Stimulated activated CD4-positive, alpha-beta T cell treated with anti-CD3 and anti-CD28 coated beads, Interleukin-12 subunit alpha, Interleukin-12 subunit beta, amount 100 ng/mL, for 24 hours (primary cell): ENCODE measurements around the gene SLX1A.
"Not testable (repeated sequence)": the region's sequence is repeated elsewhere in the genome, so short reads cannot be mapped to it uniquely, and the experiment has no call there.

Source experiments
- DNase-seq, 2 experiments: peaks; one replicate each; pipeline ENCODE4 v3.0.0-alpha.2; 2020; ENCODE audit warnings: low read depth in 2 of 2

The SLX1A gene

DNA sequence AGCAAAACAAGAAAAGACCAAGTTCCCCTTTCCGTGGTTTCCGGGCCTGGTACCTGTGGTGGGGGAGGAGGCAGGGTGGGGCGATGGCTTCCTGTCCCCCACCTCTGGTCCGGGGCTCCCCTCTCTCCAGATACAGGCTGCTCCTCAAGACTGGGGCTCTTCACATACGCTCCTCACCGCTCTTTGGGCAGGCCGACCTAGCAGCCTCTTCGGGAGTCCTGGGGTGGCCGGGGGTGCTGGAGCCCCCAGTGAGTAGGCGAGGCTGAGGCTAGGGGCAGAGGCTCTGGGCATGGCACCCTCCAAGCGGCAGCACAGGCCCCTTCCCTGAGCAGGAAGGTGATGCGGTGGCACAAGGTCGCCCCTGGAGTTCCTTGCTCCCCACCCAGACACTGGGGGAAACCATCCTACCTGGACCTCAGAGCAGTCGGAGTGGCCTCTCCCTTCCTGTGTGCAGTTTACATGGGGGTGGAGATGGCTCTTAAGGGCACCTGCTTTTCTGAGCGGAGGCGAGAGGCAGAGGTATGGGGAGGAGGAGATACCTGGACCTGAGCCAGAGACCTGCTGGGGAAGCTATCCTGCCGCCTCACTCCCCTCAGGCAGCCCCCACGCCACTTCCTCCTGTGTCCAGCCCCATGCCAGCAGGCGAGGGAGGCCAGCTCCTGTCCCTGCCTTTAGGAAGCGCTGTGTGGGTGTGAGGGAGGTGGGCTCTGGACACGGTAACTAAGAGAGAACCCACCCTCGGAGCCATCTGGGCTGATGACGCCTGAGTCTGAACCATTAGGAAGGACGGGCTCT is 9.4 kb upstream of the SLX1A start:
- peak; percentile 43 to 61 for DNase-seq

- DNase-seq: peak in 1 of 2 experiments; percentile 32
Measured at GRCh38 chr16:30184891-30185682, 8.6 kb upstream of the SLX1A start.

- DNase-seq: peak; percentile 63 to 73
Measured at GRCh38 chr16:30185683-30186421, 7.8 kb upstream of the SLX1A start.

DNA sequence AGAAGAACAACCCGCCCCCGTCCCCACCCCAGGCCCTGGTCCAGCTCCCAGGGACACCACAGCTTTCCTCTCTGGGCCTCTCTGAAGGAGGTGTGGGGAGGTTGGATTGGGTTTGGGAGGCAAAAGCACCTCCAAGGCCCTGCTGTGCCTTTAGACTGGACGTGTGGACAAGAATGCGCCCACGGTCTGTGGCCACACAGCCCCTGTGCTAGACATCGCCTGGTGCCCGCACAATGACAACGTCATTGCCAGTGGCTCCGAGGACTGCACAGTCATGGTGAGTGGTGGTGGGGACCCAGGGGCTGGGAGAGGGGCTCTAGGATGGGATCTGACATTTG is 7.3 kb upstream of the SLX1A start:
- DNase-seq: no peak

GRCh38 chr16:30186782-30187555 is 6.7 kb upstream of the SLX1A start:
- peak; percentile 73 to 88 for DNase-seq

- DNase-seq: no peak
Measured at GRCh38 chr16:30187556-30187865, 6.2 kb upstream of the SLX1A start.

- no peak for DNase-seq
Measured at GRCh38 chr16:30187971-30188561, 5.6 kb upstream of the SLX1A start.

GRCh38 chr16:30191158-30191557 is 2.5 kb upstream of the SLX1A start:
- not testable (repeated sequence) for DNase-seq

DNA sequence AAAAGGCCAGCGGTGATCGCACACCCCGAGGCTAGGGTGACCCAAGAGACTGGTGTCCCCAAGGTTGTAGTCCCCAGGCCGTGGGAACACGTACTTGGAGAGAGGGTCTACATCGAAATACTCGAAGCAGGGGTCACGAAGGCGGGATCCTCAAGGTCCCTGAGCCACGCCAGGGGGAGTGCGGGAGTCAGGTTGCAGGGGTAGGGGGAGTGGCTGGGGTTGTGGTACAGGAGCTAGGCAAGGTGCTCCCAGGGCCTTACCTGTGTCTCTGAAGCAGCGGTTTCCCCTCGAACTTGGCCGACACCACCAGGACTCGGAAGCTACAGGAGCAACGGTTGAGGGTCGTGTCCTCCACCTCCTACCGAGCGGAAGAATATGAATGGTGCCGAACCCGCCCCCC is 577 bp upstream of the SLX1A start:
- DNase-seq: not testable (repeated sequence)

GRCh38 chr16:30194172-30194925 is 674 bp downstream of the SLX1A start:
- DNase-seq: not testable (repeated sequence)

DNA sequence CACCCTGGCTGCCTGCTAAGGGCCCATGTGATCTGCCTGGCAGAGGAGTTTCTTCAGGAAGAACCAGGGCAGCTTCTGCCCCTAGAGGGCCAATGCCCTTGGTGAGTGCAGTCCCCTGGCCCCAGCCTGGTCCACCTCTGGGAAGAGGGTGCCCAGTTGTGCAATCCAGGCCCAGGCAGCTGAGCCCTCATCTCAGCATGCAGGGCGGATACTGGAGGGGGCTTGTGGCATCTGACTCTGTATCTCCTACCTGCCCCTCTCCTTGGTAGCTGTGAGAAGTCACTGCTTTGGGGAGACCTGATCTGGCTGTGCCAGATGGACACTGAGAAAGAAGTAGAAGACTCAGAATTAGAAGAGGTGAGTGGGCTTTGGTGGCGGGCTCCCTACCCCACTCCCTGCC is 3.3 kb downstream of the SLX1A start:
- not testable (repeated sequence) for DNase-seq

DNA sequence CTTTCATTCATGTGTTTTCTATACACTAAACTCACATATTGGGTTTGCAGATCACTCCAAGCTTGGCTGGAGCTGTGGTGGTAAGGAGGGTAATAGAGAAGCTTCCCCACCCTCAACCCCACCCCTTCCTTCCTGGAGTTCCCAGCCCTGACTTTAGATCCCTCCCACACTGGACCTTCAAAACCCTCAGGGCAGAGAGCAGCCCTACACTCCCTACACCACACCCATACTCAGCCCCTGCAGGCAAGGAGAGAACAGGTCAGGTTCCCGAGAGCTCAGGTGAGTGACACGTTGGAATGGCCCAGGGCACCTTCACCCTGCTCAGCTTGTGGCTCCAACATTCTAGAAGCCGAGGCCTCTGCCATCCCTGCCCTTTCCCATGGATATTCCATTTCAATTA is 5.4 kb downstream of the SLX1A start, which contains the start of gene SULT1A3:
SULT1A3 (plus strand) TSS at position 207 of the 400 bp plus-strand sequence. CDS start 1,474 bp downstream, outside the sequence.
- DNase-seq: not testable (repeated sequence)

DNA sequence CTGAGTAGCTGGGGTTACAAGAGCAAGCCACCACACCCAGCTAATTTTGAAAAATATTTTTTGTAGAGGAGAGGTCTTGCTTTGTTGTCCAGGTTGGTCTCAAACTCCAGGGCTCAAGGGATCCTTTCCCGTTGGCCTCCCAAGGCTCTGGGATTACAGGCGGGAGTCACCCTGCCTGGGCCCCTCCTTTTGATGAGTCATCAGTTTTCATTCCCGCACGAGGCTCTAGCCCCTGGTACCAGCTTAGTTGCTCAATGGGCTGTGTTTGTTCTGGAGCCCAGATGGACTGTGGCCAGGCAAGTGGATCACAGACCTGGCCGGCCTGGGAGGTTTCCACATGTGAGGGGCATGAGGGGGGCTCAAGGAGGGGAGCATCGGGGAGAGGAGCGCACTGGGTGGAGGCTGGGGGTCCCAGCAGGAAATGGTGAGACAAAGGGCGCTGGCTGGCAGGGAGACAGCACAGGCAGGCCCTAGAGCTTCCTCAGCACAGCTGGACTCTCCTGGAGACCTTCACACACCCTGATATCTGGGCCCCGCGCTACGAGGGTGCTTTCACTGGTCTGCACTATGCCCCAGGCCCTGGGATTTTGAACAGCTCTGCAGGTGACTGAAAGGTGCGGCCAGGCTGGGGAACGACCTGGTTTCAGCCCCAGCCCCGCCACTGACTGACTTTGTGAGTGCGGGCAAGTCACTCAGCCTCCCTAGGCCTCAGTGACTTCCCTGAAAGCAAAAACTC is 6.1 kb downstream of the SLX1A start:
- not testable (repeated sequence) for DNase-seq

- DNase-seq: peak in 1 of 2 experiments; percentile 0
Measured at GRCh38 chr16:30205541-30206236, 12.0 kb downstream of the SLX1A start.

DNA sequence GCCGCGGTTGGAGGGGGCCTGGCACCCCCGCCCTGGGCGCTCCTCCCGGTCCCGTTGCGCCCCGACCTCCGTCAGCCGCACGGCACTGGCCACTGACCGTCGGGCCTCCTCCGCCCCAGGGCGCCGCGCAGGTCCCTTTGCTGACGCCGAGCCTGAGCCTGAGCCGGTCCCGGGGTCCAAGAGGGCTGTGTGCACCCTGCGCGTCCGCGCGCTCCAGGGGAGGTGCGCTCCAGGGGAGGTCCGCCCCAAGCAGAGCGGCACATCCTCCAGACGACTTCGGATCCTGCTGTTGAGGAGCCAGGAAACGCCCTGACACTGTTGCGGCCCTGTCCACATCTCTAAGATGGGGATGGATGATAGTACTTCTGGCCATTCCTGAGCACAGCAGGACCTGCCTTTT is 12.6 kb downstream of the SLX1A start:
- not testable (repeated sequence) for DNase-seq

- not testable (repeated sequence) for DNase-seq
Measured at GRCh38 chr16:30207063-30207704, 13.5 kb downstream of the SLX1A start.

DNA sequence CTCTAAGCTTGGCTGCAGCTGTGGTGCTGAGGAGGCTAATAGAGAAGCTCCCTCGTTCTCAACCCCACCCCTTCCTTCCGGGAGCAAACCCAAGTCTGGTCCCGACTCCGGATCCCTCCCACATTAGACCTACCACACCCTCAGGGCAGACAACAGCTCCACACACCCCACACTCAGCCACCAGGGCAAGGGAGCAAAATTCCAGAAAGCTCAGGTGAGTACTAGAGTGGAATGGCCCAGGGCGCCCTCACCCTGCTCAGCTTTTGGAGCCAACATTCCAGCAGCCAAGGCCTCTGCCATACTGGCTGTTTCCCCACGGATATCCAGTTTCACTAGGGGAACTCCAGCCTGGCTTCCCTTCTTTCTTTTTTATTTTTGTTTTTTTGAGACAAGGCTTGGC is 15.4 kb downstream of the SLX1A start:
- not testable (repeated sequence) for DNase-seq

DNA sequence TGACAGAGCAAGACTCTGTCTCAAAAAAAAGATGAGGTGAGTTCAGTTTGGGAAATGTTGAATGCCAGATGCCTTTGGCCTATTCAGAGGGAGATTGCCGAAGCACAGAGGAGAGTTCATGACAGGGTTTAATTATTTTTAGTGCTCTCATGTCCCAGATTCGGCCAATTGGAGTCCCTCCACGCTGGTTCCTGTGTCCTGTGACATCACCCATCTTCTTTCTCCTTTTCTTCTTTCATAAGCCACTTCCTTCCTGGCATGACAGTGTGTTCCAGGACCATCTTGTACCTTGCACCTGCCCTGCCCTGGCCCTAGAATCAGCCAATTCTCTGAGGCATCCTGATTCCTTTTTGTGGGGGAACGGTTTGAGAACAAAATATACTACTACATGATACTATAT is 17.7 kb downstream of the SLX1A start:
- DNase-seq: not testable (repeated sequence)

- not testable (repeated sequence) for DNase-seq
Measured at GRCh38 chr16:30217082-30217481, 23.4 kb downstream of the SLX1A start.
